Measurements from ENCODE around the gene DGKZ.

DNA sequence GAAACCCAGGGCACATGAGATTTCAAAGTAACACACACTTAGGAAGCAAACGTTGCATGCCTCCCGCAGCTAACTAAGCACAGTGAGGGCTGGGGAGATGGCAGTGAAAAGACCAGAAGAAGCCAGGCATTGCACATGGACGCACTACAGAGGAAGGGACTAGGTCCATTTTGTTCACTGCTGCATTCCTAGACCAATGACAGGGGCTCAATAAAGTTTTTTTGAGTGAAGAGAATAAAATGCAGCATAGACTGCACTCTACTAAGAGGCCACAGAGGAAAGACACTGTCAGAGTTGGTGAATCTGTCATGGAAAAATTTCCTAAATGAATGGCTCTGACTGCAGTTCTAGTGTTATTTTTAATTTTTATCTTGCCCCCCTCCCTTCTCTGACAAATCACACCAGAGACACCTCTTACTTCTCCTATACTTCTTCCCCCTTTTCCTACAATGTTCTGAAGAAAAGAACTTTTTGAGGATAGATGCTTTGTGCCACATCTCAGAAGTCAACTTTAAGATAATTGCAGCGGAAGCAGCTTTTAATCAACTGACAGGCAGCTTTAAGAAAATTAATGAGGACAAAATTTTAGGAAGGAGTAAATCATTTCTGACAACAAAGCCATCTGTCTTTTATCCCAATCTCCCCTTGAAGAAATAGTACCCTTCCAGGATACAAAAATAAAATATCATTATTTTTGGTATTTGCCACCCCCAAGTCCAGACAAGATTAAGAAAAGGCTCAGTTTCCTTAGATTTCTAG lies 79.1 kb downstream of the DGKZ start:
- TF ChIP-seq, protein P1, sequence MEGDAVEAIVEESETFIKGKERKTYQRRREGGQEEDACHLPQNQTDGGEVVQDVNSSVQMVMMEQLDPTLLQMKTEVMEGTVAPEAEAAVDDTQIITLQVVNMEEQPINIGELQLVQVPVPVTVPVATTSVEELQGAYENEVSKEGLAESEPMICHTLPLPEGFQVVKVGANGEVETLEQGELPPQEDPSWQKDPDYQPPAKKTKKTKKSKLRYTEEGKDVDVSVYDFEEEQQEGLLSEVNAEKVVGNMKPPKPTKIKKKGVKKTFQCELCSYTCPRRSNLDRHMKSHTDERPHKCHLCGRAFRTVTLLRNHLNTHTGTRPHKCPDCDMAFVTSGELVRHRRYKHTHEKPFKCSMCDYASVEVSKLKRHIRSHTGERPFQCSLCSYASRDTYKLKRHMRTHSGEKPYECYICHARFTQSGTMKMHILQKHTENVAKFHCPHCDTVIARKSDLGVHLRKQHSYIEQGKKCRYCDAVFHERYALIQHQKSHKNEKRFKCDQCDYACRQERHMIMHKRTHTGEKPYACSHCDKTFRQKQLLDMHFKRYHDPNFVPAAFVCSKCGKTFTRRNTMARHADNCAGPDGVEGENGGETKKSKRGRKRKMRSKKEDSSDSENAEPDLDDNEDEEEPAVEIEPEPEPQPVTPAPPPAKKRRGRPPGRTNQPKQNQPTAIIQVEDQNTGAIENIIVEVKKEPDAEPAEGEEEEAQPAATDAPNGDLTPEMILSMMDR (IDR thresholded peaks at IDR 0.05; ENCODE audit: low read depth, low read length), result no peak
- no peak for TF ChIP-seq EZH2phosphoT487 (IDR thresholded peaks at IDR 0.05; ENCODE audit: low read depth)

Measured in OCI-LY3 (cell line).